ENCODE results near the gene POU5F1.
"Not testable (repeated sequence)": the region's sequence is repeated elsewhere in the genome, so short reads cannot be mapped to it uniquely, and the experiment has no call there.

Gene POU5F1

DNA sequence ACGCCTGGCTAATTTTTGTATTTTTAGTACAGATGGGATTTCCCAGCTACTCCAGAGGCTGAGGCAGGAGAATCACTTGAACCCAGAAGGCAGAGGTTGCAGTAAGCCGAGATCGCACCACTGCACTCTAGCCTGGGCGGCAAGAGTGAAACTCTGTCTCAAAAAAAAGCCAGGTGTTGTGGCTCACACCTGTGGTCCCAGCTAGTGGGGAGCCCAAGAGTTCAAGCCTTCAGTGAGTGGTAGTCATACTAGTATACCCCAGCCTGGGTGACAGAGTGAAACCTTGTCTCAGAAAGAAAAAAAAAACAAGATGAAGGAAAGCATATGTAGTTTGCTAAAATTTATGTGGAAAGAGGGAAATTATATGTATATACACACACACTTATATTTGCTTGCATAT lies 20.0 kb upstream of the POU5F1 start:
- no peak for DNase-seq (ENCODE audit: low read depth)

DNA sequence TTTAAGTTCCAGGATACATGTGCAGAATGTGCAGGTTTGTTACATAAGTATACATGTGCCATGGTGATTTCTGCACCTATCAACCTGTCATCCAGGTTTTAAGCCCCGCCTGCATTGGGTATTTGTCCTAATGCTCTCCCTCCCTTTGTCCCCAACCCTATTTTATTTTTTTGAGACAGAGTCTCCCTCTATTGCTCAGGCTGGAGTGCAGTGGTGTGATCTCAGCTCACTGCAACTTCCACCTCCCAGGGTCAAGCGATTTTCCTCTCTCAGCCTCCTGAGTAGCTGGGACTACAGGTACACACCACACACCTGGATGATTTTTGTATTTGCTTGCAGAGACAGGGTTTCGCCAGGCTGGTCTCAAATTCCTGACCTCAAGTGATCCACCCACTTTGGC lies 18.7 kb upstream of the POU5F1 start:
- DNase-seq (ENCODE audit: low read depth), result not testable (repeated sequence)

DNA sequence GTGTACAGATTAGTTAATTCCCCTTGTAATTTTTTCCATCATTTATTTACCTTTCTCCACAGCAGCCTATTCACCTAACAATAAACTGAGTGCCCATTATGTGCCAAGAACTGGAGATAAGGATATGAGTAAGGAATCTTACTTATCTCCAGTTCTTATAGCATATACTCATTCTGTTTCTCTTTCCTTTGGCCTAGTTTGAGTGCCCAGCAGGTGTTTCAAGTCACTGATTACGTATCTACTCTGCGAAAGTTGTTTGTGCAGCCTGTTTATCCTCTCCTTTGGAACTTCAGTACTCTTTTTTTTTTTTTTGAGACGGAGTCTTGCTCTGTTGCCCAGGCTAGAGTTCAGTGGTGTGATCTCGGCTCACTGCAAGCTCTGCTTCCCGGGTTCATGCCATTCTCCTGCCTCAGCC lies 17.3 kb upstream of the POU5F1 start:
- no peak for DNase-seq (ENCODE audit: low read depth)

DNA sequence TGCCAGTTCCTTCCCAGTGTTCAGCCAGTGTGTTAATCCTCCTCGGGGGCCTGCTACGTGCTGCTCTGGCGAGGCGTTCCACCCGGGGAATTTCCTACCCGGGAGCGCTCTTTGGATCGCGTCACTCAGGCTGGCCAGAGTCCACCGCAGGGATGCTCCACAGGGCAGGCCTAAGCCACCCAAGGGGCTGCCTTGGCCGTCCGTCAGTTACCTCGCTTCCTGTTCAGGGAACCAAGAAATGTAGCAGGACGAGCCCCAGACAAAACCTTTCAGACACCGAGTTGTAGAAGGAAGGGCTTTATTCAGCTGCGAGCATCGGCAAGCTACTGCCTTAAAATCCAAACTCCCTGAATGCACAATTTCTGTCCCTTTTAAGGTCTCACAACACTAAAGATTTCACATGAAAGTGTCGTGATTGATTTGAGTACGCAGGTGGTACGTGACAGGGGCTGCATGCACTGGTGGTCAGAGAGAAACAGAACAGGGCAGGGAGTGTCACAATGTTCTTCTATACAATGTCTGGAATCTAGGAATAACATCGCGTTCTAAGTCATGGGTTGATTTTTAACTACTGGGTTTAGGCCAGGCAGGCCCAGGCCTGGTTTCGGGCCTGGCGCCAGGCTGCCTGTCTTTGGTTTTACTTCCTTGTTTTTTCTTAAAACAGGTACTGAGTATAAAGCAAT lies 15.7 kb upstream of the POU5F1 start:
- peak; percentile 27 for DNase-seq (ENCODE audit: low read depth)

DNA sequence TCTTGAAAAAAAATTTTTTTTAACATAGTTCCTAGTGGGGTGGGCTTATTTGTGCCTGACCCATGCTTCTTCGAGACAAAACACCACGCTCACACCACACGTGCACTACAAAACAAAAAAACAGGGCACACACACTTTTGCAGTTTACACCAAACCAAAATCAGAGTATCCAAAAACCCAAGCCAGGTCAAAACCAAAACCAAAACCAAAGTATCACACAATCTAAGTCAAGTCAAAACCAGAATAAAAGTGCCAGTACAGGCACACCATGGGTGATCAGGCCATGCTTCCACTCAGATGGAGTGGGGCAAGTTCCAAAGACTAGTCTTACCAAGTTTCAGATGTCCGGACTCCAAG lies 15.2 kb upstream of the POU5F1 start:
- not testable (repeated sequence) for DNase-seq (ENCODE audit: low read depth)

DNA sequence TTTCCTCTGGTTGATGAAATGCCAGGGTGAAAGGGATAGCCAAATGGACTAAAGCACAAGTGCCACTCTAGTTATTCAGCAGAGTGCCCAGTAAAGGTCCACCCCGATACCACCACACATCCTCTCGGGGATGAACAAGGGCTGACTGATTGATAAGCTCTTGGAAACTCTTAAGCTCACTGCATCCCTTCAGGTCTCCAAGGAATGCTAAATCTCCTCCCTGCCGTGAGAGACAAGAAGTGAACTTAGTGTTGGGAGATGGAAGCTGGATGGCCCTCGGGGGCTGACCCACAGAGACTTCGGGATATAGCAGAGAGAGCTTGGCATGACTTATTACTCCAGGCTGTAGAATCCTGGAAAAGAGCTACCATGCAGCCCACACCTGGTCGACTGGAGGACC lies 13.4 kb upstream of the POU5F1 start:
- not testable (repeated sequence) for DNase-seq (ENCODE audit: low read depth)

DNA sequence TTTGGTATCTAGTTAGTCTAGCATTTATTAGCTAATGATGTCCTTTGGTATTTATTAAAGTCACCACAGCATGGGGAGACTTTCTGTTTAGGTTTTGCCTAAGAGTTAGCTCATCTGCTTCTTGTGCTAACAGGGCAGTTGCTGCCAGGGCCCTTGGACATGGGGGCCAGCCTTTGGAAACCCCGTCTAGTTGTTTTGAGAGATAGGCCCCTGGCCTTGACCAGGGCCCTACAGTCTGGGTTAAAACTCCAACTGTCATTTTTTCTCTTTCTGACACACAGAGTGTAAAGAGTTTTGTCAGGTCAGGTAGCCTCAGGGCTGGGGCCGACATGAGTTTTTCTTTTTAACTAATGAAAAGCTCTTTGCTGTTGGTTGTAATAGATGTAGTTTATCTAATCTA lies 12.8 kb upstream of the POU5F1 start:
- not testable (repeated sequence) for DNase-seq (ENCODE audit: low read depth)

DNA sequence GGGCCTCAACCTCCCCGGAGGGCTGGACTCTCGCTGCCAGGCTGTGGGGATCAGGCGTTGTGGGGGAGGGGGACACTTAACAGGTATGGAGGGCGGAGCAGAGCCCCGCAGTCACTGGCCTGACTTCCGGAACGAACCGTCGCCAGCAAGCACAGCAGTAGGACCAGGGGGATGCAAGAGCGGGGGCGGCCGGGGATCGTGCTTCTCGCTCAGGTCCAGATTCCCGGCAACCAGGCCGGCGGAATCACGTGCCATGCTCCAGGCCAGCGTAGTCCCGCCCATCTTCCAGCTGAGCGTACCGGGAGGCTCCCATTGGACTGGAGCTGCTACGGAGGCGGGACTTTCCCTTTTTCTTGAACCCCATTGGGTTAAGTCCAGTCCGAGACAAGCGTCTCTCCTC lies 10.0 kb upstream of the POU5F1 start:
- peak; percentile 69 for DNase-seq (ENCODE audit: low read depth)

DNA sequence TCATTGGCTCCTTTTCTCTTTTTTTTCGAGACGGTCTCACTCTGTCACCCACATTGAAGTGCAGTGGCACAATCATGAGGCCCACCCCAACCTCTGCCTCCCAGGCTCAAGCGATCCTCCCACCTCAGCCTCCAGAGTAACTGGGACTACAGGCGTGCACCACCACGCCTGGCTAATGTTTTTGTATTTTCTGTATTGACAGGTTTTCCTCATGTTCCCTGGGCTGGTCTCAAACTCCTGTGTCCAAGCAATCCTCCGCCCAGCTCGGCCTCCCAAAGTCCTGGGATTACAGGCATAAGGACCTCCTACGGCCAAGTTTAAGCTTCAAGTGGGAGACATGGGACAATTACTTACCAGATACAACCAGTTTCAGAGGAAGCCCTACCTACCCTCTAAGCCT lies 9.4 kb upstream of the POU5F1 start:
- no peak for DNase-seq (ENCODE audit: low read depth)

DNA sequence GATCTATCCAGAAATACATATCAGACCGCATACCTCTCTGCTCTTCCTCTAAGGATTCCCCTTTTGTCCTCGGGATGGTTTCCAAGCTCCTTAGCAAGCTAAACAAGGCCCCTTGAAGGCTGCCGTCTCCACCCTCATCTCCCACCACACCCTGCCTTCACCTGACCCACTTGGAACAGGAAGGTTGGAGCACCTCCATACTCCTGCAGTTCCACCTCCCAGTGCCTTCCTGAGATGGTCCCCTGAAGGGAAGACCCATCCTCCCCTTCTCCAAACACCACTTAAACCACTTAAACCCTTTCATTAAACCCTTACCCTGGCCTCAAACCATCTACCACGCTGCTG lies 8.5 kb upstream of the POU5F1 start:
- DNase-seq (ENCODE audit: low read depth), result no peak

DNA sequence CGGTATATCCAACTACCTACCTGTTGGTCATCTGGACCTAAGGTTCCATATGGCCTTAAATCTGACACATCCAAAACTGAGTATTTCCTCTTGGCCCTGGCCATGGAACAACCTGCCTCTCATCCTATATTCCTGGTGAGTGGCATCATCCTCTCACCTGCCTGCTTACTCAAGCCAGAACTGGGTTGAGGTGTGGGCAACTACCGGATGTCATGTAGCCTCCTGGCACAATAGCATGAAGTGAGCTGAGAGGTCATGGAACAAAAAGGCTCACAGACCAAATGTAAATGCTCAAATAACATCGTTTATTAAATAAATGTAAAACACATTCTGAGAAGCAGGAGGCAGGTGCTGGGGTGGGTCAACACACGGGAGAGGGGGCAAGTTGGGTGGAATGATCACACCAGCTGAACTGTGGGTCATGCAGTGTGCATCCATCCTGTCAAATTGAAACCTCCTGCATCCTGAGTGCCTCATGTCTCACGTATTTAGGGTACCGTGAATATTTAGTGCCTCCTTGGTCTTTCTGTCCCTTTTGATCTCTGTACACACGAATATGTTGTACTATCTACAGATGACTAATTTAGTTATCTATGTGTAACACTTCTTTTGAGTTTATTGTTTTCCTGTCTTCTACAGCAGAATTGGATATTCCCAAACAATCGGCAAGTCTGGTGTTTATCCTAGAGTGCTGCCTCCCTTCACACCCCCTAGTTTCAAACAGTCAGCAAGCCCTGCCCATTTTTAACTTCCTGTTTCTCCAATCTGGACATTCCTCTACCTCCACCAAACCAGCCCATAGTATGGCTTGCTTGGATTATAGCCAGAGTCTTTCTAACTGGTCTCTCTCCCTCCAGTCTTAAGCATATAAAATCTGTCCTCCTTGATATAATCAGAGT lies 7.9 kb upstream of the POU5F1 start:
- no peak for DNase-seq (ENCODE audit: low read depth)

DNA sequence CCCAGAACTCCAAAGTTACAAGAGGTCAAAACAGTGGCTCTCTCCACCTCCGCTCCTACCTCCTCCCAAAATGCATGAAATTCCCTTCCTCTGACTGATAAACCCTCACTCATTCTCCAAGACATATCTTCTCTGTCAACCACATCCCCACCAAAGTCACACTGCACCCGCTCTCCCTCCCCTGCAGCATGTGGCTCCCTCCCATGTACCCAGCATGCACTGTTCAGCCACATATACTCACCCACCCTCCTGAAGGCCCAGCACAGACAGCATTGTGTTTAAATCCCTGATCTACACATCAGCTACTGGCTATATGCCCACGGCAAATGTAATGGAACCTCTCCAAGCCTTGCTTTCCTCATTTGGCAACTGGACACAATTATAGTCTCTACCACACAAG lies 5.5 kb upstream of the POU5F1 start:
- no peak for DNase-seq (ENCODE audit: low read depth)

DNA sequence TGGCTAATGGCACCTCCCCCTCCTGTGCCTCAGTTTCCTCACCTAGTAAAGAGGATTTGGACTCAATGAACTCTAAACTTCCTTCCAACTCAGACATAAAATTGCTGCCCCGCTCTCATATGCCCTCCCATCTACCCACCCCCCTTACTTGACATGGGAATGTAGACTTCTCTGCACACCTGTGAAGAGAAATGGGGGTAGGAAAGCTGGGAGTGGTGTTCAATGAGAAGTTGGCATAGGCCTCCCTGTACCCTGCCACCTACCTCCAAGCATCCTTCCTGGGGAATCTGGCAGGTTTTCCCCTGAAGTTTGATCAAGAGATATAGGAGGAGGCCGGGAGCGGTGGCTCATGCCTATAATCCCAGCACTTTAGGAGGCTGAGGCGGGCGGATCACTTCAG lies 3.9 kb upstream of the POU5F1 start:
- DNase-seq (ENCODE audit: low read depth), result no peak

DNA sequence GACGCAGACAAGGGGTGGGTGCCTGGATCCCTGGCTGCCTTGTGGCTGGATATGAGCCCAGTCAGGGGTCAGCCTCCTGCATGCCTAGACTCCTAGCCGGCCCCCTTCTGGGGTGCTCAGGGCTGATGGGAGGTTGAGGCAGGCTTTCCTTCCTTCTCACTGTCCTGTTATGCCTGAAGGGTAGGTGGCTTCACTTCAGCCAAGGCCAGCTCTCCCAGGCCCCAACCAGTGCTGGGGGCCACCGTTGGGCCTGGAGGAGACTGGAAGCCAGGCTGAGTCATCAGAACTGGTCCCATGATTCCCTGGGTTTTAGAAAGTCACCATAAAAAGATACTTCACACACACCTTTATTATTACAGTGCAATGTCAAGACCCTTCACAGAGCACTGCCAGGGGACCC lies 2.9 kb upstream of the POU5F1 start:
- no peak for DNase-seq (ENCODE audit: low read depth)

DNA sequence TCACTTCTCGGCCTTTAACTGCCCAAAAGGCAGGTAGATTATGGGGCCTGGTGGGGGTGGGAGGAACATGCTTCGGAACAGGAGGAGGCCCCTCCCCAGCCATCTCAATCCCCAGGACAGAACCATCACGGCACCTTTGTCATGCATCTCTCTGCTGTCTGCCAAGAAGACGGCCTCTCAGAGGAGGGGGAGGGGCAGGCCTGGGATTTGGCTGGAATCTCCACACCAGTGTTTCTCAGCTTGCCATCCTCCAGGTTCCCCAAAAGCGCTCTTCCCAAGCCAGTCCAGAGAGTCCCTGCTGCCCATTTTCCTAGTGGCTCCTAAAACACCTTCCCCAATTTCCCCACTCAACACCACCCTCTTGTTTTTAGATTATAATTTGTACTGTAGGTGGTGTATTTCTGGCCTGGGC lies 2.5 kb upstream of the POU5F1 start:
- DNase-seq (ENCODE audit: low read depth), result no peak

DNA sequence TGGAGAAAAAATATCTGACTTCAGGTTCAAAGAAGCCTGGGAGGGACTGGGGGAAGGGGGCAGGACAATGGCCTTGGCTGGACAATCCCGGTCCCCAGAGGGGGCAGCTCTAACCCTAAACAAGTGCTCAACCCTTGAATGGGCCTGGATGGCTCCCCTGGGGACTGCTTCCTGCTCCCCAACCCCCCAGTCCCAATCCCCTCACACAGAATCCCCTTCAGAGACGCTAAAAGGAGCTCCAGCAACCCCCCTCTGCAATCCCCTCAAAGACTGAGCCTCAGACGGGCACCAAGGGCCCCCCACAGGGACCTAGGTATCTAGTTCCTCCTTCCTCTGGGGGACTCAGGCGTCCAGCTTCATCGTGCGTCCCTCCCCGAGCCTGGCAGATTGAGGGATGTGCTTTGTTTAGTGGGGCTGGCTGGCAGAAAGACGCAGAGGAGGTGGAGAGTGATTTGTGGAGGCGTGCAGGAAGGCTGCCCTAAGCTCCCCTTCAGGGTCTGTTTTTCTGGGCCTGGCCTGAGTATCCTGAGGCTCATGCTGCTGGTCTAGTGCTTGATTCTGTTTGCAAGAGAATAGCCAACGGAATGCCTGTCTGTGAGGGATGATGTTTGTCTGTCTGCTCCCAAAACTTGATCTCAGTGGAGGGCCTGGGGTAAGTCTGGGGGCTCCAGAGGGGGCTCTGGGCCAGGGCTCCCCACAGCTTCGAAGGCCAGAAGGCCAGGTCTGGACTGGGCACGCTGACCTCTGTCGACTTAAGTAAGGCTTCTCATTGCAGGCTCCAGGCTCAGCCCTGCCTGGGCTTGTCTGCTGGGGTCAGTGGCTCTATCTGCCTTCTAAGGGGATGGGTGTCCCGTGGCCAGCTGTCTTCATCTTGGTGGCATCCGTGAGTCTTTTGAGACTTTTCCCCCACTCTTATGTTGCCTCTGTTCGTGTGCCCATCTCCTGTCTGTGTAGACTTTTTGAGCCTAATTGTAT lies 1.7 kb upstream of the POU5F1 start:
- no peak for DNase-seq (ENCODE audit: low read depth)

DNA sequence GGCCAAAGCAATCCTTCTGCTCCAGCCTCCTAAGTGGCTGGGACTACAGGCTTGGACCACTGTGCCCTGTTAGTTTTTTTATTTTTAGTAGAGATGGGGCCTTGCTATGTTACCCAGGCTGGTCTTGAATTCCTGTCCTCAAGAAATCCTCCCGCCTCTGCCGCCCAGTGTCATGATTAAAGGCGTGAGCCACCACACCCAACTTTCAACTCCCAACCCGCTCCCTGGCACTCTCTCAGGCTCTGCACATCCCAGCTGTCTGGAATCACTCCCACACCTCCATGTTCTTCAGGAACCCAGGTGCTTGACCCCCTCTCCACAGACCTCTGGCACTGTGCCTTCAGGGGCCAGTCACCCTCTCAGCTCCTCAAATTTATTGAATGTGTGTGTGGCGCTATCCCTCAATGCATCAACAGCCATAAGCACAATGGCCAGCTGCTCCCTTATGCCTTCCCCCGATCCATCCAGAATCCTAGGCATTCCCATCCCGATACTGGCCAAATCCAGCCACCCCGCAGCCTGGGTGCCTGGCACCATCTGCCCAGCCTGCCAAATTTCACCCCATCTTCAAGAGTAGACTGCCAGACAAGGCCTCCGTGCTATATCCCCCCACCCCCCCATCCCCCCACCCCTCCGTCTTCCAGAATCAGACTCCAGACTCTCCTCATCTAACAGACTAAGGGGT lies 647 bp upstream of the POU5F1 start:
- DNase-seq (ENCODE audit: low read depth), result no peak

DNA sequence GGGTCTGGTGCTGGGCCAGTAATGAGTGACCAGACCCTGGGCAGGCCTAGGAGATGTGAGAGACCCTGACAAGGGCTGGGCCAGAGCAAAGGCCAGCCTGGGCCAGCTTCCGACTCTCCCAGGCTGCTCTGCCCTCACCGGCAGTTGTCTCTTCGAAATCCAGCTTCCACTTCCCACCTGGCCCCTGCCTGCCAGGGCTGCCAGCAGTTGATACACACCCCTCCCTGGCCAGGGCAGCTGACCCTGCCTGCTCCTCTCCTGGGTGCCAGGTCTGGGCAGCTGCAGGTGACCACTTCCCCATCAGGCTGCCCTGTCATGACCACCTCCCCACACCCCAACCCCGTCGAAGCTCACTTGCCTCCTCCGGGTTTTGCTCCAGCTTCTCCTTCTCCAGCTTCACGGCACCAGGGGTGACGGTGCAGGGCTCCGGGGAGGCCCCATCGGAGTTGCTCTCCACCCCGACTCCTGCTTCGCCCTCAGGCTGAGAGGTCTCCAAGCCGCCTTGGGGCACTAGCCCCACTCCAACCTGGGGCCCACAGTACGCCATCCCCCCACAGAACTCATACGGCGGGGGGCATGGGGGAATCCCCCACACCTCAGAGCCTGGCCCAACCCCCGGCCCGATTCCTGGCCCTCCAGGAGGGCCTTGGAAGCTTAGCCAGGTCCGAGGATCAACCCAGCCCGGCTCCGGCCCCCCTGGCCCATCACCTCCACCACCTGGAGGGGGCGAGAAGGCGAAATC lies 453 bp downstream of the POU5F1 start:
- not testable (repeated sequence) for DNase-seq (ENCODE audit: low read depth)

DNA sequence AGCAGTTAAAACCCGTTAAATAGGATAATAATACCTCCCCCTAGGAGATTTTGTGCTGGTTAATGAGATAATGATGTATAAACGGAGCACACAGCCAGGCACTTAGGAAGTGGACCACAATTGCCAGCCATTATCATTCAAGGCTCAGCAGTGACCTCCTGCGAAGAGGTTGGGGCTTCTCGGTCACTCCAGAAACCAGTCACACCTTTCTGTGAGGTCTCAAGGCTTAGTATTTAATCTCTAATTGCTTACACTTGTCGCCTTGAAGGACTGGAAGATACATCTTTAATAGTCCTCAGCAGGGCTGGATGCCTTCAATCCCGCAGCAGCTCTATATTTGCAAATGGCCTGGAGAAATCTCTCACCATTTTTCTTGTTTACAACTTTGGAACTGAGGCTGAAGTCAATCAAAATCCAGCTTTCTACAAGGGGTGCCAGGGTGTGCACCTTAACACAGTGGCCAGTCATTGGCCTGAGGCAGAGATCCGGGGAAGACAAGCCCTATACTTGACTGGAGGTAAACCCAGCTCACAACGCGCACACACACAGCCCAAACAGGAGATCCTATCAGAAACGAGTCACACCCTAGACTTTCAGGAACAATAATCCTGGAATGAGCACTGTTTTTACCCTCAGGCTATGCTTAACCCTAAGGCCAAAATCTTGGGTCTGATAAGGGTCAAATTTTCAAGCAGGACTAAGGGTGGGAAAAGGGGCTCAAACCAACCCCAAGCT lies 1.2 kb downstream of the POU5F1 start:
- DNase-seq (ENCODE audit: low read depth), result no peak

DNA sequence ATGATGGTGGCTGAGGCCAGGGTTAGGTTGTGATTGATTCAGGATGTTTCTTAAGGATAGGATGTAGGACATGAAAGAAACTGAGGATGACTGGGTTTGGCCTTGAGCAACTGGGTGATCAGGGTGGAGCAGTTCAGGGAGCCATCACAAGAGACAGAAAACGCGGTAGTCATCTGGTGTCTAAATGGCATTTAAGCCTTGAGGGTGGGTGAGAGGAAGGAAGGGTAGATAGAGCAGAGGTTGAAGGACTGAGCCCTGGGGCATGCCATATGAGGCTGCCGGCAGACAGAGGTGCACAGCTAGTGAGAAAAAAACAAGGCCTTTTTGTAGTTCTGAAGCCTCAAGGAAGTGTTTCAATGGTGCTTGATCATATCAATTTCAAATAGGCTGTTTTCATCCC lies 1.9 kb downstream of the POU5F1 start:
- DNase-seq (ENCODE audit: low read depth), result no peak

DNA sequence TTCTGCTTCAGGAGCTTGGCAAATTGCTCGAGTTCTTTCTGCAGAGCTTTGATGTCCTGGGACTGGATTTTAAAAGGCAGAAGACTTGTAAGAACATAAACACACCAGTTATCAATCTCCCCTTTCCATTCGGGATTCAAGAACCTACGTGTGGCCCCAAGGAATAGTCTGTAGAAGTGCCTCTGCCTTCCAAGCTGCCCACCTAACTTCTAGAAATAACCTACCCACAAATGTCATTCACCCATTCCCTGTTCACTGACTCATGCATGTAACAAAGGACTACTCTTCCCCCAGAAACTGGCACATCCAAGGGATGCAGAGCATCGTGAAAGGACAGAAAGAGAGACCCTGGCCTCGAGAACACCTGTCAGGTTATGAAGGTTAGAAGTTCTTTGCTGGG lies 4.5 kb downstream of the POU5F1 start:
- no peak for DNase-seq (ENCODE audit: low read depth)
